ENCODE measurements around the gene UBQLN4. TPM values are rescaled to one million over a fixed set of nuclear protein-coding genes. Genes with fewer than 3 reads are reported as not detected.
"Not testable (repeated sequence)": the region's sequence is repeated elsewhere in the genome, so short reads cannot be mapped to it uniquely, and the experiment has no call there.

UBQLN4 gene
- total RNA-seq, 2 donors from 2014 or later = 31.9 to 36.7 TPM

DNA sequence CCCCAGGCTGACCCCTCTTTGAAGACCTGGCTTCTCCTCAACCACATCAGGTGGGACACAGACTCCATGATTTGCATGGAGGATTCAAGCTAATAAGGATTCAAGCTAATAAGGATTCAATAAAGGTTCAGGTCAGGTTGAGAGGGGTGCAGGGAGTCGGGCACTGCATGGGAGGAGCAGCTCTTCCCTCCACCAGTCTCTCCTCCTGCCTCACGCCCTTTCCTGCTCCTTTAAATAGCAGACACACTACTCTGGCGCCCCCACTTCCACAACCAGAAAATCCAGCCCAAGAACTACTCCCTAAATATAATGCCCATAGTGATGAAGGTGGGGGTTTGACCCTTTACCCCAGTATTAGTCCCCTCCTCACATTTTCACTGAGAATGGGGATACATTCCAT is 21.6 kb upstream of the UBQLN4 start:
- no peaks in the 10 kb centered on the region for H3K36me3 Mint-ChIP-seq (ENCODE audit: low read depth)
- no peak for ATAC-seq (replicated peaks)

GRCh38 chr1:156074661-156075060 is 21.1 kb upstream of the UBQLN4 start:
- no peaks in the 10 kb centered on the region for H3K9me3 Mint-ChIP-seq
- H3K27ac Mint-ChIP-seq = no peak overlapping the region
- no peak for ATAC-seq (replicated peaks)
- no peaks in the 10 kb centered on the region for H3K36me3 Mint-ChIP-seq (ENCODE audit: low read depth)
- H3K4me3 Mint-ChIP-seq = no peak overlapping the region
- H3K27me3 Mint-ChIP-seq = no peaks in the 10 kb centered on the region
- H3K4me1 Mint-ChIP-seq = no peaks in the 10 kb centered on the region

More for the DNA sequence above, 21.6 kb upstream of the UBQLN4 start:
- no peaks in the 10 kb centered on the region for H3K27me3 Mint-ChIP-seq
- no peak overlapping the region for H3K4me3 Mint-ChIP-seq
- H3K27ac Mint-ChIP-seq = no peak overlapping the region
- H3K9me3 Mint-ChIP-seq = no peaks in the 10 kb centered on the region
- no peaks in the 10 kb centered on the region for H3K4me1 Mint-ChIP-seq

GRCh38 chr1:156073740-156074139 is 20.1 kb upstream of the UBQLN4 start:
- Mint-ChIP-seq H3K4me3 (no peak overlapping the region), H3K9me3 (no peaks in the 10 kb centered on the region), H3K36me3 (ENCODE audit: low read depth) (no peaks in the 10 kb centered on the region), H3K27me3 (no peaks in the 10 kb centered on the region), H3K27ac (no peak overlapping the region), H3K4me1 (no peaks in the 10 kb centered on the region)
- ATAC-seq (replicated peaks) = no peak

GRCh38 chr1:156073110-156073687 is 19.6 kb upstream of the UBQLN4 start:
- no peak for ATAC-seq (replicated peaks)
- Mint-ChIP-seq H3K27me3 (no peaks in the 10 kb centered on the region), H3K9me3 (no peaks in the 10 kb centered on the region), H3K27ac (no peak overlapping the region), H3K4me1 (no peaks in the 10 kb centered on the region), H3K4me3 (no peak overlapping the region), H3K36me3 (ENCODE audit: low read depth) (no peaks in the 10 kb centered on the region)

GRCh38 chr1:156072251-156072650 is 18.7 kb upstream of the UBQLN4 start:
- H3K27ac Mint-ChIP-seq = no peak overlapping the region
- ATAC-seq (replicated peaks) = no peak
- H3K4me1 Mint-ChIP-seq = no peaks in the 10 kb centered on the region
- no peak overlapping the region for H3K4me3 Mint-ChIP-seq
- no peaks in the 10 kb centered on the region for H3K9me3 Mint-ChIP-seq
- no peaks in the 10 kb centered on the region for H3K27me3 Mint-ChIP-seq
- H3K36me3 Mint-ChIP-seq (ENCODE audit: low read depth) = no peaks in the 10 kb centered on the region

- ATAC-seq (replicated peaks); H3K36me3 Mint-ChIP-seq (ENCODE audit: low read depth); H3K27ac Mint-ChIP-seq; H3K27me3 Mint-ChIP-seq; H3K4me1 Mint-ChIP-seq; H3K9me3 Mint-ChIP-seq; H3K4me3 Mint-ChIP-seq: not testable (repeated sequence)
These were observed 17.8 kb upstream of the UBQLN4 start for GRCh38 chr1:156071332-156071816.

DNA sequence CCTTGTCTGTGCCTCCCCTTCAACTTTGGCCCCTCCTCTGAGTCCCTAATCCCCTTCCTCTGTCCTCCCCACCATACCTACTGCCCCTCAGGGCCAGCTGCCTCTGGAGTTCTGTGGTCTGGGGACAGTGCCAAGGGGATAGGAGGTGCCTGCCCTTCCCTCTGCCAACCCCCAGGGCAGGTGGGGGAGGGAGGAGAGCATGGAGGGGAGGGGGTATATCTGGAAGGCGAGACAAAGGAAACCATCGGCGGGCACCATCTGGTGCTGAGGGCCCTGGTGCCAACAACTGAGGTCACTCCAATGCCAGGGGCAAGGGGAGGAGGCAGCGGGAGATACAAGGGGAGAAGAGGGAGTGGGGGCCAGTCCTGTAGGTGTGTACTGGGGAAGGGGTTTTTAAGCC is 16.9 kb upstream of the UBQLN4 start:
- no peak overlapping the region for H3K4me3 Mint-ChIP-seq
- H3K9me3 Mint-ChIP-seq = no peaks in the 10 kb centered on the region
- no peaks in the 10 kb centered on the region for H3K36me3 Mint-ChIP-seq (ENCODE audit: low read depth)
- no peak overlapping the region for H3K27ac Mint-ChIP-seq
- ATAC-seq (replicated peaks) = no peak
- peaks cover under 1% of the 10 kb centered on the region for H3K4me1 Mint-ChIP-seq
- H3K27me3 Mint-ChIP-seq = no peaks in the 10 kb centered on the region

DNA sequence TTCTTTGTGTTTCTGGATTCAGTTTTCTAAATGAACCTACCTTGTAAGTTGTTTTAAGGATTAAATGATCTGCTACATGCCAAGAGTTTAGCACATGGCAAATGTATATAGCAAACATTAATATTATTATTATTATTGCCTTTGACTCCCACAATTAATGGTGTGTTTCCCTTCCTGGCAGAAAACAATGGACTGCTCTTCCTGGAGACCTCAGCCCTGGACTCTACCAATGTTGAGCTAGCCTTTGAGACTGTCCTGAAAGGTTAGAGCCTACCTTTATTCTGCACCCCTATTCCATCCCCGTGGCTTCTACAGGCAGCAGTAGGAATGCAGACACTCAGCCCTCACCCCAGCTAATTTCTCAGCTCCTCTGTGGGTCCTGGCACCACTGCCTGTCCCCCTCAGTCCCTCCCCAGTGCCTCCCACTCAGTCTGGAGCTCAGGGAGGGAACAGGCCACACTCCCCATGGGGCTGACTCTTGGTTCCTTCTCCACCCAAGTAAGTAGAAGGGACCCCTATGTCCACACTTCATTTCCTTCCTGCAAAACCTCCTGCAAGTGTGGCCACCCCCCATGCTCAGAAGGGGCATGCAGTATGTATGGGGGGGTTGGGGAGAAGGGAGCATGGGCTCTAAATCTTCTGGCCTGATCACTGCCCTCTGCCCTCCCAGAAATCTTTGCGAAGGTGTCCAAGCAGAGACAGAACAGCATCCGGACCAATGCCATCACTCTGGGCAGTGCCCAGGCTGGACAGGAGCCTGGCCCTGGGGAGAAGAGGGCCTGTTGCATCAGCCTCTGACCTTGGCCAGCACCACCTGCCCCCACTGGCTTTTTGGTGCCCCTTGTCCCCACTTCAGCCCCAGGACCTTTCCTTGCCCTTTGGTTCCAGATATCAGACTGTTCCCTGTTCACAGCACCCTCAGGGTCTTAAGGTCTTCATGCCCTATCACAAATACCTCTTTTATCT is 16.2 kb upstream of the UBQLN4 start:
- H3K27ac Mint-ChIP-seq = no peak overlapping the region
- H3K4me1 Mint-ChIP-seq = peaks cover 8% of the 10 kb centered on the region
- H3K36me3 Mint-ChIP-seq (ENCODE audit: low read depth) = no peaks in the 10 kb centered on the region
- no peaks in the 10 kb centered on the region for H3K27me3 Mint-ChIP-seq
- ATAC-seq (replicated peaks) = no peak
- H3K9me3 Mint-ChIP-seq = no peaks in the 10 kb centered on the region
- no peak overlapping the region for H3K4me3 Mint-ChIP-seq

DNA sequence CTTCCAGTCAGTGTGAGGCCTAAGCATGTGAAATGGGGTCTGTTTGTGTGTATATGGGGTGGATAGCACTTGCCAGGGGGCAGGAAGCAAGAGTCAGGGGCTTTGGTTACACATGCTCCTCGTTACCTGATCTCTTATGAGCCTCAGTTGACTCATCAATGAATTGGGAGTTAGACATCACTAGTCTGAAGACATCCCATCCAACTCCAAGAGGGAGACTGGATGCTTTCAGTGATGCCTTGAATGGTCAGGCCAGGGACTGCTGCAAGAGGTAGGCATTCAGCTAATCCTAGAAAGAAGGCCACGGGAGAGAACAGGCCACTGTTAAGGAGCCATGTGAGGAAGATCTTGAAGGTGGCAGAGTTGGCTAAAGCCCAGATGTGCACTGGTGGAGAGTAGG is 13.7 kb upstream of the UBQLN4 start:
- Mint-ChIP-seq H3K9me3 (no peaks in the 10 kb centered on the region), H3K4me3 (no peak overlapping the region), H3K27me3 (no peaks in the 10 kb centered on the region), H3K27ac (peak overlapping the region; percentile 2), H3K4me1 (peaks cover 8% of the 10 kb centered on the region), H3K36me3 (ENCODE audit: low read depth) (no peaks in the 10 kb centered on the region)
- no peak for ATAC-seq (replicated peaks)

- no peaks in the 10 kb centered on the region for H3K9me3 Mint-ChIP-seq
- H3K4me3 Mint-ChIP-seq = no peak overlapping the region
- peaks cover 8% of the 10 kb centered on the region for H3K4me1 Mint-ChIP-seq
- H3K36me3 Mint-ChIP-seq (ENCODE audit: low read depth) = no peaks in the 10 kb centered on the region
- no peak for ATAC-seq (replicated peaks)
- no peak overlapping the region for H3K27ac Mint-ChIP-seq
- H3K27me3 Mint-ChIP-seq = no peaks in the 10 kb centered on the region
These were observed 12.3 kb upstream of the UBQLN4 start for GRCh38 chr1:156065871-156066270.

GRCh38 chr1:156065212-156065611 is 11.6 kb upstream of the UBQLN4 start:
- Mint-ChIP-seq H3K27ac (peak overlapping the region; percentile 11), H3K4me3 (no peak overlapping the region), H3K9me3 (no peaks in the 10 kb centered on the region), H3K4me1 (peaks cover 8% of the 10 kb centered on the region), H3K27me3 (no peaks in the 10 kb centered on the region), H3K36me3 (ENCODE audit: low read depth) (no peaks in the 10 kb centered on the region)
- peak; percentile 84 for ATAC-seq (replicated peaks)

DNA sequence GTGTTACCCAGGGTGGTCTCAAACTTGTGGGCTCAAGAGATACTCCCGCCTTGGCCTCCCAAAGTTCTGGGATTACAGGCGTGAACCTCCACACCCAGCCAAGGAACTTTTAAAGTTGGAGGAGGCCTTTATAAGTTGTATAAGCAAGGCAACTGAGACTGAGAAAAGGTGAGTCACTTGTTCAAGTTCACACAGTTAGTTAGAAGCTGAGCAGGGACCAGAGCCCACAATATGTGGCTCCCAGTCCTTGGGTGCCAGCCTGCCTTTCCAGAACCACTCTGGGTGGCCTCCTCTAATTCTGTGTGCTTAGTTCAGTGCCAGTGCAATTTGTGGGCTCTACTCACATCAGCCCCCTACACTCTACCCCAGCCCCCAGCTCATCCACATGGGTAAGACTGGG is 11.0 kb upstream of the UBQLN4 start:
- peak; percentile 75 for ATAC-seq (replicated peaks)
- H3K27ac Mint-ChIP-seq = peak overlapping the region; percentile 11

DNA sequence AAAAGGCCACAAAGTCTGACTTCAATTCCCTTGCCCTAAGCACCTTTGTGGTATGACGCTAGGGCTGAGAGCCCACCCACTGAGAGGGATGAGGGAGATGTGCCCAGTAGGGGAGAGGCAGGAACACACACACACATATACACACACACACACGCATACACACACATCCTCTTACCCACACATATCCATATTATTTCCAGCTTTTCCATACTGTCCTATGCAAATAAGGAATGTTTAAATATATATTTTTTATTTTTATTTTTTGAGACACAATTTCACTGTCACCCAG is 10.3 kb upstream of the UBQLN4 start:
- Mint-ChIP-seq H3K4me3 (no peak overlapping the region), H3K36me3 (ENCODE audit: low read depth) (peaks cover 5% of the 10 kb centered on the region), H3K27me3 (no peaks in the 10 kb centered on the region), H3K9me3 (no peaks in the 10 kb centered on the region), H3K4me1 (peaks cover 8% of the 10 kb centered on the region), H3K27ac (no peak overlapping the region)
- no peak for ATAC-seq (replicated peaks)

More for the DNA sequence above, 11.0 kb upstream of the UBQLN4 start:
- Mint-ChIP-seq H3K4me3 (no peak overlapping the region), H3K27me3 (no peaks in the 10 kb centered on the region), H3K36me3 (ENCODE audit: low read depth) (no peaks in the 10 kb centered on the region), H3K4me1 (peaks cover 8% of the 10 kb centered on the region), H3K9me3 (no peaks in the 10 kb centered on the region)

- Mint-ChIP-seq H3K27ac (no peak overlapping the region), H3K4me3 (no peak overlapping the region), H3K4me1 (peaks cover 8% of the 10 kb centered on the region), H3K36me3 (ENCODE audit: low read depth) (peaks cover 14% of the 10 kb centered on the region), H3K27me3 (no peaks in the 10 kb centered on the region), H3K9me3 (no peaks in the 10 kb centered on the region)
- ATAC-seq (replicated peaks) = no peak
These were observed 8.6 kb upstream of the UBQLN4 start for GRCh38 chr1:156062189-156062588.

GRCh38 chr1:156060937-156061636 is 7.5 kb upstream of the UBQLN4 start, which contains the start of gene RAB25:
Gene RAB25 (plus strand): TSS chr1:156061160. CDS start chr1:156061401, 241 bp downstream.
- ATAC-seq (replicated peaks) = no peak
- H3K27me3 Mint-ChIP-seq = no peaks in the 10 kb centered on the region
- peaks cover 12% of the 10 kb centered on the region for H3K4me1 Mint-ChIP-seq
- H3K27ac Mint-ChIP-seq = no peak within 1 kb of the TSS
- H3K36me3 Mint-ChIP-seq (ENCODE audit: low read depth) = peaks cover 20% of the 10 kb centered on the region
- H3K9me3 Mint-ChIP-seq = no peaks in the 10 kb centered on the region
- no peak within 1 kb of the TSS for H3K4me3 Mint-ChIP-seq

Measured in activated T-helper 17 cell treated with anti-CD3 and anti-CD28 coated beads, Interleukin-2, amount 50 U/mL, for 72 hours (primary cell).